ENCODE data around the gene SCAPER. TPM values are rescaled to one million over a fixed set of nuclear protein-coding genes. Genes with fewer than 3 reads are reported as not detected.
"Not testable (repeated sequence)": the region's sequence is repeated elsewhere in the genome, so short reads cannot be mapped to it uniquely, and the experiment has no call there.

SCAPER gene
- total RNA-seq, 2 experiments from 2014 or later, result 10.4 to 22.3 TPM

GRCh38 chr15:76904461-76905012, 603 bp downstream of the SCAPER start:
- TF ChIP-seq CTCF (conservative IDR thresholded peaks at IDR 0.05; ENCODE audit: low read length), result no peak
- TF ChIP-seq EZH2phosphoT487 (IDR thresholded peaks at IDR 0.05; ENCODE audit: borderline replicate concordance, low read depth, low read length), result no peak
- intact Hi-C loops (cut with micrococcal nuclease; ENCODE audit: unreplicated experiment), result loop anchor here (2.0 to 10.0 kb wide), 2 partner anchors 26 to 100 kb away; partner anchors contain the start of gene RCN2
- H3K79me2 ChIP-seq (ENCODE audit: insufficient read depth, low read depth, low read length), result no peaks in the 10 kb centered on the region
- H3K4me3 ChIP-seq (ENCODE audit: low read depth, low read length, poor library complexity, severe bottlenecking), result peak overlapping the region; percentile 85
- H3K9me3 ChIP-seq (ENCODE audit: low read length), result no peaks in the 10 kb centered on the region
- peak overlapping the region; percentile 99 for H2AFZ ChIP-seq (ENCODE audit: low read length)
- H3K9me2 ChIP-seq (ENCODE audit: insufficient read depth, low read length), result no peaks in the 10 kb centered on the region
- no peaks in the 10 kb centered on the region for H3K36me3 ChIP-seq (ENCODE audit: insufficient read depth, low read length)
- no TSS peak for BruUV-seq (replicated peaks)
- peaks cover 21% of the 10 kb centered on the region for H3K4me1 ChIP-seq (ENCODE audit: insufficient read depth, low read length, poor library complexity, severe bottlenecking)
- peak overlapping the region; percentile 94 for H3K4me2 ChIP-seq (ENCODE audit: low read length)
- no peaks in the 10 kb centered on the region for H4K20me1 ChIP-seq (ENCODE audit: insufficient read depth, low read length)
- CTCF ChIA-PET (ENCODE audit: unreplicated experiment), result no interaction called here
- POLR2A ChIA-PET, result interaction anchor here (0.6 to 1.1 kb wide), 3 partner anchors 9 to 1676 kb away, joined by 3 to 4 read pairs (median 3); no protein-coding TSS in a partner anchor
- peak; percentile 60 for DNase-seq (ENCODE audit: low spot score)
- H3K27ac ChIP-seq (ENCODE audit: low read depth, low read length, poor library complexity, severe bottlenecking), result no peak overlapping the region

- no peak overlapping the region for H3K27ac ChIP-seq (ENCODE audit: low read depth, low read length, poor library complexity, severe bottlenecking)
- ChIA-PET POLR2A (no interaction called here), CTCF (ENCODE audit: unreplicated experiment) (no interaction called here)
- H3K4me1 ChIP-seq (ENCODE audit: insufficient read depth, low read length, poor library complexity, severe bottlenecking), result peaks cover 21% of the 10 kb centered on the region
- no peaks in the 10 kb centered on the region for H3K9me3 ChIP-seq (ENCODE audit: low read length)
- BruUV-seq (replicated peaks), result TSS peak; percentile 62
- no peaks in the 10 kb centered on the region for H3K36me3 ChIP-seq (ENCODE audit: insufficient read depth, low read length)
- DNase-seq (ENCODE audit: low spot score), result peak; percentile 62
- no peaks in the 10 kb centered on the region for H3K79me2 ChIP-seq (ENCODE audit: insufficient read depth, low read depth, low read length)
- no peaks in the 10 kb centered on the region for H4K20me1 ChIP-seq (ENCODE audit: insufficient read depth, low read length)
- no peak overlapping the region for H2AFZ ChIP-seq (ENCODE audit: low read length)
- no peak overlapping the region for H3K4me3 ChIP-seq (ENCODE audit: low read depth, low read length, poor library complexity, severe bottlenecking)
- H3K9me2 ChIP-seq (ENCODE audit: insufficient read depth, low read length), result no peaks in the 10 kb centered on the region
- H3K4me2 ChIP-seq (ENCODE audit: low read length), result peak overlapping the region; percentile 94
- intact Hi-C loops (cut with micrococcal nuclease; ENCODE audit: unreplicated experiment), result loop anchor here (2.0 to 10.0 kb wide), 2 partner anchors 102 to 122 kb away; no protein-coding TSS in a partner anchor
- TF ChIP-seq CTCF (conservative IDR thresholded peaks at IDR 0.05; ENCODE audit: low read length) (peak; percentile 83), EZH2phosphoT487 (IDR thresholded peaks at IDR 0.05; ENCODE audit: borderline replicate concordance, low read depth, low read length) (no peak)
Measured at GRCh38 chr15:76903251-76903681, 1.9 kb downstream of the SCAPER start.

GRCh38 chr15:76901965-76902364, 3.2 kb downstream of the SCAPER start:
- ChIA-PET CTCF (ENCODE audit: unreplicated experiment) (no interaction called here), POLR2A (interaction anchor here (0.7 to 0.8 kb wide), 2 partner anchors 40 to 519 kb away, joined by 3 read pairs; partner anchors contain the start of gene HMG20A)
- Histone ChIP-seq H3K4me3 (ENCODE audit: low read depth, low read length, poor library complexity, severe bottlenecking) (no peak overlapping the region), H3K79me2 (ENCODE audit: insufficient read depth, low read depth, low read length) (no peaks in the 10 kb centered on the region), H3K4me1 (ENCODE audit: insufficient read depth, low read length, poor library complexity, severe bottlenecking) (peaks cover 21% of the 10 kb centered on the region), H3K9me3 (ENCODE audit: low read length) (no peaks in the 10 kb centered on the region), H3K9me2 (ENCODE audit: insufficient read depth, low read length) (no peaks in the 10 kb centered on the region), H3K27ac (ENCODE audit: low read depth, low read length, poor library complexity, severe bottlenecking) (no peak overlapping the region), H2AFZ (ENCODE audit: low read length) (no peak overlapping the region), H3K36me3 (ENCODE audit: insufficient read depth, low read length) (no peaks in the 10 kb centered on the region), H3K4me2 (ENCODE audit: low read length) (no peak overlapping the region), H4K20me1 (ENCODE audit: insufficient read depth, low read length) (no peaks in the 10 kb centered on the region)
- no peak for DNase-seq (ENCODE audit: low spot score)
- no peak for TF ChIP-seq CTCF (conservative IDR thresholded peaks at IDR 0.05; ENCODE audit: low read length)
- intact Hi-C loops (cut with micrococcal nuclease; ENCODE audit: unreplicated experiment), result loop anchor here (2.0 to 10.0 kb wide), 2 partner anchors 103 to 123 kb away; no protein-coding TSS in a partner anchor
- BruUV-seq (replicated peaks), result no TSS peak

GRCh38 chr15:76899931-76900310, 5.2 kb downstream of the SCAPER start:
- CTCF ChIA-PET (ENCODE audit: unreplicated experiment); H3K27ac ChIP-seq (ENCODE audit: low read depth, low read length, poor library complexity, severe bottlenecking); H3K9me2 ChIP-seq (ENCODE audit: insufficient read depth, low read length); BruUV-seq (replicated peaks); DNase-seq (ENCODE audit: low spot score); H2AFZ ChIP-seq (ENCODE audit: low read length); H3K9me3 ChIP-seq (ENCODE audit: low read length); H4K20me1 ChIP-seq (ENCODE audit: insufficient read depth, low read length); H3K4me2 ChIP-seq (ENCODE audit: low read length); H3K79me2 ChIP-seq (ENCODE audit: insufficient read depth, low read depth, low read length); POLR2A ChIA-PET; H3K4me3 ChIP-seq (ENCODE audit: low read depth, low read length, poor library complexity, severe bottlenecking); H3K36me3 ChIP-seq (ENCODE audit: insufficient read depth, low read length): not testable (repeated sequence)
- intact Hi-C loops (cut with micrococcal nuclease; ENCODE audit: unreplicated experiment), result loop anchor here (10.0 kb wide), 1 partner anchor 105 kb away; no protein-coding TSS in a partner anchor
- peaks cover 13% of the 10 kb centered on the region for H3K4me1 ChIP-seq (ENCODE audit: insufficient read depth, low read length, poor library complexity, severe bottlenecking)

Measured in OCI-LY7 (cell line).